Islet of Langerhans (tissue), 1 donor: ENCODE data around the gene TUBA1B.

ENCODE experiments used
- FAIRE-seq: peaks from one replicate; lab custom pipeline; 2011; peaks lifted over from hg19 to GRCh38; lab: Jason Lieb, UNC

Gene TUBA1B

GRCh38 chr12:49126852-49127763 lies 4.1 kb downstream of the TUBA1B start:
- no peak for FAIRE-seq

DNA sequence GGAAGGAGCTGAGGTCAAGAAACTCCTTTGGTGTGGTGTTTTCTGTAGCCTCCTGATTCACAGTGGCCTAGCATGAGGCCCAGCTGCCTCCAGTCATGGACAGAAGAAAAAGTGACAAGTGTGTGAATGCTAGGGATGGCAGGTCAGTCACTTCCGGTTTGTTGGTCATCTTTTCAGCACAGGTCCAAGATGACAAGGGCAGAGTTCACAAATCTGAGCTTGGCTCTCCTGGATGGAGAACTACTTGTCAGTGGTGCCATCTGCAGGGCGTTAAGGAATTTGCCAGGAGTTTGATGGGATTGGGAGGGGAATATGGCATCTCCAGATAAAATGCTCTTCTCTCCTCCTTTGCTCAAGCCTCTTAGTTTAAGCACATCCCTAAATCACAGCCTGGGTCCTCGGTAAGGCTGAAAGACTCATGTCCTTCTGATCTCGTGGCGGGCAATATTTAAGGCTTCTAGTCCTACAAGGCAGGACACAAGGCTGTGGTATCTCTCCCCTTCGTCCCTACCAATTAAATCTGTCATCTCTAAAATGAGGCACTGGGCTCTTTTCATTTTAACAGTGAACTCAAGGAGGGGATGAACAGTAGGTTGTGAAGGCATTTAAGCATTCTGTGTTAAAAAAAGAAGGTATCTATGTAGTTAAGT lies 10.0 kb downstream of the TUBA1B start:
- FAIRE-seq = peak; percentile 38

DNA sequence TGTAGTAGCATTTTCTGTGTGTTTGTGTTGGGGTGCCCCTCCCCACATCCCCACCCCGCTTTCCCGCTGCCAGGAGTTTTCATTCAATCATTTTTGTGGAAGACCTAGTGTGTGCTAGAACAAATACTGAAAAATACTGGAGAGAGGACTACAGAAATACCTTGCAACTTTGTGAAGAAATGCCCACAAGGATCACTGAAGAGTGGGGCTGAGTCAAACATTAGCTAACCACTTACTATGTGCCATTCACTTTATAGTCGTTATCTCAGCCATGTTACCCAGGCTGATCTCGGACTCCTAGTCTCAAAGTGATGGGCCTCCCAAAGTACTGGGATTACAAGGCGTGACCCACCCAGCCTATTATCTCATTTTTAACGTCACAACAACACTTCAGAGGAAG lies 20.0 kb downstream of the TUBA1B start:
- no peak for FAIRE-seq

GRCh38 chr12:49110464-49111155 lies 20.6 kb downstream of the TUBA1B start, which contains the start of gene LMBR1L:
Gene LMBR1L (minus strand): TSS chr12:49110847. CDS start chr12:49110555, 292 bp downstream.
- peak; percentile 95 for FAIRE-seq

GRCh38 chr12:49109641-49110463 lies 21.3 kb downstream of the TUBA1B start:
- no peak for FAIRE-seq

GRCh38 chr12:49108958-49109404 lies 22.2 kb downstream of the TUBA1B start:
- FAIRE-seq = no peak

GRCh38 chr12:49105504-49106084 lies 25.6 kb downstream of the TUBA1B start:
- FAIRE-seq = no peak

GRCh38 chr12:49104822-49105221 lies 26.4 kb downstream of the TUBA1B start:
- FAIRE-seq = no peak

DNA sequence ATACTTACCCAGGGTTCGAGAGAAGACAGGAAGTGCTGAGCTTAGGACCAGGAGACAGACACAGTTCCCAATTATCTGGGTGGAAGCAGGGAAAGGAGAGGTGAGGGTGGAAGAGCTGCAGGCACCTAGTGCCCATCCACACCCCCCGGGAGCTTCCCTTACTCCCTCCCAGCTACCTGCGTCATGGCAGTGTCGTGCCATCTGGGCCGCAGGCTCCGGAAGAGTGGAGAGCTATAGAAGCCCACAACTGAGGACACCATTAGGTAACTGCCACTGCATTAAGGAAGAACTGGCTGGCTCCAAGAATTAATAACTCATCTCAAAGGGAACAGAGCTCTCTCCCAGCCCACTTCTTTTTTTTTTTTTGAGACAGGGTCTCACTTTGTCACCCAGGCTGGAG lies 30.8 kb downstream of the TUBA1B start:
- no peak for FAIRE-seq

GRCh38 chr12:49098703-49099102 lies 32.5 kb downstream of the TUBA1B start:
- FAIRE-seq = no peak

DNA sequence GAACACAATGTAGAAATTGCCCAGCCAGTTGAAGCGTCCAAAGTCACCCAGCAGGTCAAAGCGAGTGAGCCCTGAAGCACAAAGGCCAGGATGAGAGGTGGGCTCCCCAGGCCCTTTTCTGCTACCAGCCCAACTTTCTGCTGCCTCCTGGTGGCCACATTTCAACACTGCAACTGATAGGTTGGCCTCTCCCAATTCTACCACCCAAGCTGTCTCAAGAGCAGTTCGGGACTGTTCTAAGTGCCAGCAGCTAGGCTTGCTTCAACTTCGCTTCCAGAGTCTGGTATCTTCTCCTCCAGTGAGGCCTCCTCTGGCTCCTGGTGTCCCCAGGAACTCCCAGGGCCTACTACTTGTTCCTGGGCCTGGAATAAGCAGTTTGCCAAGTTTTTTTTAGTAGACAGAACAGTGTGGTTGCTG lies 33.2 kb downstream of the TUBA1B start:
- no peak for FAIRE-seq

DNA sequence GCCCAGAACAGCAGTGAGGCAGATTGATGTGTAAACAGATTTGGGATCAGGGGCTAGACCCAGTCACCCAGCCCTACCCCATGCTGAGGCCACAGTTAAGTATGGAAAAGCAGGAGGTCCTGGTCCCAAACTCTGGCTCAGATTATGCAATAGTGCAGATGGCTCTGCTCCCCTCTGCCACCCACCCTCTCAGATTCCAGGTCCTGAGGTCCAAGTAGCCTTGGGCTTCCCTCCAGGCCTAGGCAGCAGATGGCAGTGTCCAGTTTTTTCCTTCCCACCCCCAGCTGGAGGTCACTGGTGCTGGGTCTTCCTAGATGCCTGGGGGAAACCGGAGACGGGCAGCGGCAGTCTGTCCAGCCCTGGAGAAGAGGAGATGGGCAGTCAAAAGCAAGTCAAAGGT lies 33.8 kb downstream of the TUBA1B start:
- no peak for FAIRE-seq

DNA sequence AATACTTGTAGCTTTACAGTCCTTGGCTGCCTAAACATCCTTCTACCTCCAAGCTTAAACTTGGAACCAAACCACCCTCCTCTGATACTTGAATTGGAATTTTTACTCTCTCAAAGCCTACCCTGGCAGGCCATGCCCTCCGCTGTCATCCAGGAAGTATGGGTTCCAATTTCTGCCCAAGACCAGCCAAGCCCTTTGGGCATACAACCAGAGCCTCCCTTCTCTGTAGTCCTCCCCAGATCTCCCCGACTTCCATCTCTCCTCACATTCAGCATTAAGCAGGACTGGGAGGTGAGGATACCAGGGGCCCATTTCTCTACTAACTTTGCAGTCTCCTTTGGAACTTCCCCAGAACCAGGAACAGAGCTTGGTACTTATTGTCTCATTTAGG lies 36.2 kb downstream of the TUBA1B start:
- no peak for FAIRE-seq

DNA sequence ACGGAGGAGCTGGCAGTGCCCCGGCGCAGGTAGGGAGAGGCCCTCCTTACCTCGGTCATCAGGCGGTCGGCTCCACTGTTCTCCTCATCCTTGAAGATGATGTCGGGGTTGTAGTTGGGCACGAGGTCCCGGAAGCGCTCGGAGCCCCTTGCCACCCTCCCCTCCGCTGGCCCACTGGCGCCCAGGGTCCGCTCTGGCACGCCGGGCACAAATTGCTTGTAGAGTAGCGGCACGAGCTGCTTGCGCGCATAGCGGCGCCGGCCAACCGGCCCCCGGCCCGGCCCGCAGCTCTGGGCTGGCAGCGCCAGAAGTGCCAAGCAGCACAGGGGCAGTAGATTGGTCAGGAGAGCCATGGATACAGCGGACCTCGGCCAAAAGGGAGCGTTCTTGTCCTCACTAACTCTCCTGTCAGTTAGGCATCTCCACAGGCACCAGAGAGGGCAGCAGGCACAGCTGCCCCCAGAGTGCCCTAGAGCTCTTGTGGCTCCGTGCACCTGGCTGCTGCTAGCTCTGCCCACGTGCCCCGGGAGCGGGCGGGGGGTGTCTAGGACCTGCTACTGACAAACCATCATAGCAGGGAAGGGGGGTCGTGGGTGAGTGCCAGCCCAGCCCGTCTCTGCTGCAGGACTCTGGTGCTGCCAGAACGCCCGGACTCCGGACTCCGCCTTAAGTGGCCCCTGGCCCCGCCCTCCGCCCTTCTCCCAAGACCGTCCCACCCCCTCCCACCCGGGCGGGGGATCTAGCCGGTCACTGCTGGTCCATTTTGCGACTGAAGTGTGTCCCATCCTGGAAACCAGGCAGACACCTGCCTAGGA lies 36.8 kb downstream of the TUBA1B start, which contains the start of gene DHH:
TSS of gene DHH (minus strand) at position 642 of the 815 bp plus-strand sequence. CDS start at position 353, 289 bp downstream.
- FAIRE-seq = no peak

DNA sequence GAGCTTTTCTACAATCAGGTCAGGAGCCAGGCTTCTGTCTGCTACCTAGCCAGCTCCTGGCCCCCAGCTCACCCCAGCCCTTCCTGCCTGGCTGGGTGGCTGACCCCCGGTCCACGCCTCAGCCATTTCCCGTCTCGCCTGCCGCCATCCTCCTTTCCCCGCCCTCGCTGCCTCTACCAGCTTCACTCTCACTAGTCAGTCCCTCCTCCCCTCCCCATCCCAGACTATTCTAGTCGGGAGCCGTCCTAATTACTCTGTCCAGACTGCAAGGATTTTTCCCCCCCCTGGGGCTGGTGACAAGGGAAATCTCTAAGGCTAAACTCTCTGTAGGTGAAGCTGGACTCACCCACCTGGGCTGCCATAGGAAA lies 37.4 kb downstream of the TUBA1B start:
- FAIRE-seq = no peak

DNA sequence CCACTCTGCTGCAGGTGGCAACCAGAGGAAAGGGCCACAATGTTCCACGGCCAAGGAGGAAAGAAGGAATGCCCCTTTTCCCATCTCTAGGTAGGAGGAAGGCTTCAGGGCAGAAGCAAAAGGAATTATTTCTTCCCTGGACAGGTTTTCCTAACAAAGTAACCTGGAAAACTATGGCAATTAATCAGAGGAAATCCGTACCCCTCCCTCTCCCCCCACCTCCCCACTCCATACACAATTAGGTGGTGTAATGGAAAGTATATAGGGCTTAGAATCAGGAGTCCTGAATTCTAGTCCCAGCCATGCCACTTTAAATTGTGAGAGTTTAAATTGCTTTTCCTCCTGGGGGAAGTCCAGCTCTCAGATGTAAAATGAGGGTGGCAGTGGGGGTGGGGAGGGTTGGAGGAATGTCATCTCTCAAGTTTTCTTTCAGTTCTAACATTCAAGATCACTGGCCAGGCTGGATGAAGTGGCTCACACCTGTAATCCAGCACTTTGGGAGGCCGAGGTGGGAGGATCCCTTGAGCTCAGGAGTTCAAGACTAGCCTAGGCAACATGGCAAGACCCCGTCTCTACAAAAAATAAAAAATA lies 38.3 kb downstream of the TUBA1B start:
- FAIRE-seq = no peak

GRCh38 chr12:49092086-49092815 lies 38.9 kb downstream of the TUBA1B start:
- no peak for FAIRE-seq

DNA sequence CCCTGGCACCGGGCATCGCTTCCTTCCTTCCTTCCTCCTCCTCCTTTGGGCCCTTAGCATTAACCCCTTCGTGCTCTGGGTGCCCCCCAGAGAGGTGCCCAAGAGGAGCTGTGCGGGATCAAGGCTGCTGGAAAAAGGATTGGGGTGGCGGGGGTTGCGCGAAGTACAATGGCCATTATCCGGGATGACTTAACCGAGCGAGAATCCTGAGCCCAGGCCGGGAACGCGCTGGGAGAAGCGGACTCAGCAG lies 39.4 kb downstream of the TUBA1B start:
- FAIRE-seq = no peak

- no peak for FAIRE-seq
These were observed 39.9 kb downstream of the TUBA1B start for GRCh38 chr12:49091056-49091835.
